Amniotic epithelial cell (primary cell): Measurements from ENCODE around the gene PSMA4.
"Not testable (repeated sequence)": the region's sequence is repeated elsewhere in the genome, so short reads cannot be mapped to it uniquely, and the experiment has no call there.

ENCODE experiments used
- DNase-seq: peaks from one replicate; pipeline ENCODE4 v3.0.0-alpha.2; 2010; ENCODE audit warnings: low read depth

Gene PSMA4

DNA sequence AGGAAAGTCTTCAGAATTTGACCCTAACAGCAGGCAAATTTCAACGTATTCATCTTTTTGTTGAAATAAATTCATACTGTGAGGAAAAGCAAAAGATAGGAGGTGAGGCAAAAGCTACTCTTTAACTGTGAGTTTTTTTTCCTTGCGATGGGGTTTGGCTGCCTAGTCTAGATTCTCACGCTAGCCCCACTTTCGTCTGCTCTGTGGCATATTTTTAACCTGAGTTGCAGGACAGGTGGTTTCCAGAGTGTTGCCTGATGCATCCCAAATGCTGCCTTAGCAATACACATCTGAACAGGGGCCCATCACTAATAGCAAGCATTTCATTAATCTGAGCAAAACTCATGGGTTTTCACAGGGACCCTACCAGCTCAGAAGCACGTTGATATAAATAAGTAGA lies 11.7 kb downstream of the PSMA4 start:
- no peak for DNase-seq

DNA sequence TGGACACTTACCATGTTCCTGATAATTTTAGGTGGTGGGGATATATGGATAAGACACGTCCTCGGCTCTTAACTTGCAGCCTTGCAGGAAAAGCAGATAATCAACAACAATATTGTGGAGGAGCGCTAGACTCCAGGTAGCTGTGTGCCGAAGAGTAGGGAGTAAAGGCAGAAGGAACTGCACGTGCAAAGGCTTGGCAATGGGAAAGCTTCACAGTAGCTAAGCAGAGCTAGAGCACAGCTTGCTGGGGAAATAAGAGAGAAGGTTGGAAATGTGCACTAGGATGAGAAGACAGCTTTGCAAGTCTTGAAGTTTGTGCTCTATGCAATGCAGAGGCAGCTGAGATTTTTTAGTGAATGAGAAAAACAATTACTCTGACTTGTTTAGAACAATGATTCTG lies 12.4 kb downstream of the PSMA4 start:
- no peak for DNase-seq

DNA sequence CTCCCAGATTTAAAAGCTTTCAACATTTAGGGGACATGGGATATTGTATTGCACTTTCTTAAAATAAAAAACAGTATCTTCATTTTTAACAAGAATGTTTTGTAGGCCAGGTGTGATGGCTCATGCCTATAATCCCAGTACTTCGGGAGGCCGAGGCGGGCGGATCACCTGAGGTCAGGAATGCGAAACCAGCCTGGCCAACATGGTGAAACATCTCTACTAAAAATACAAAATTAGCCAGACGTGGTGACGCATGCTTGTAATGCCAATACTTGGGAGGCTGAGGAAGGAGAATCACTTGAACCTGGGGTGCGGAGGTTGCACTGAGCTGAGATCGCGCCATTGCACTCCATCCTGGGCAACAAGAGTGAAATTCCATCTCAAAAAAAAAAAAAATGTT lies 20.0 kb downstream of the PSMA4 start:
- DNase-seq: not testable (repeated sequence)

DNA sequence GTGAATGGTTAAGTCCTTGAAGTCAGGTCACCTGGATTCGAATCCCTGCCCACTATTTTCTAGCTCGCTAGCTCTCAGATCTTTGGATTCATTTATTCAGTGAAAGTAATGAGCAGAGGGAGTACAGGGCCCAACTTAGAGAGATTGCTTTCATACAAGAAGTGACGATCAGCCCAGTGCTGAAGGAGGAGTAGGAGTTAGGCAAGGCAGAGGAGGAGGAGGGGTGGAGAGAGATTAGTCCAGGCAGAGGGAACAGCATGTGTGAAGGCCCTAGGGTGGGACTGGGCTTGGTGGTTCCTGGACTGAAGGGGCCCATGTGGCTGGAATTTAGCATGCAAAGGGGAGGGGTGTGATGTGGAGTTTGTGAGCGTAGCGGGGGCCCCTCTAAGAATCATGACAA lies 21.2 kb downstream of the PSMA4 start:
- DNase-seq: no peak

DNA sequence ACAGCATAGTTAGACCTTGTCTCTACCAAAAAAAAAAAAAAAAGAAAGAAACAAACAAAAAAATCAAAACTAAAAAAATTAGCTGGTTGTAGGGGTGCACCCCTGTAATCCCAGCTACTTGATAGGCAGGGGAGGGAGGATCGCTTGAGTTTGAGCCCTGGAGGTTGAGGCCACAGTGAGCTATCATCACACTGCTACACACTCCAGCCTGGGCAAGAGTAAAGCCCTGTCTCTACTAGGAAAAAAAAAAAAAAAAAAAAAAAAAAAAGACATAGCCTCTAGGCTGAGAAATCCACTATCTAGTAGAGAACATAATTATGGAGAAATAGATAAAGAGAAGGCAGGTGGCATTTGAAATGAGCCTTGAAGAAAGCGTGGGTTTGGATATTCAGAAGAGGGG lies 22.8 kb downstream of the PSMA4 start:
- no peak for DNase-seq

DNA sequence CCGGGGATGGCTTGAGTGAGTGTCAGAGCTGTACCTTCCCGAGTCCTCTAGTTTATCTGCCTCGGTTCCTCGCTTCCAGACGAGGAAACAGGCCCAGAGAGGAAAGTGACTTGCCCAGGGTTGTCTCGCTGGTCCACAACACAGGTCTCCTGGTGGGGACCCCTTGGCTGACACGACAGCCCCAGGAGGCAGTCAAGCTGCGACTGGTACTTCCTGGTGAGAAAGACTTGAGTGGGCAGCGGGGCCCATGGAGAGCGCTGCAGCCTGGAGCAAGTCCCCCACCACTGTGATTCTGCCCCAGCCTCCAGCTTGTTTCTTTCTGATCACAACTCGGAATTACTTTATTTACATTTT lies 24.5 kb downstream of the PSMA4 start:
- no peak for DNase-seq

DNA sequence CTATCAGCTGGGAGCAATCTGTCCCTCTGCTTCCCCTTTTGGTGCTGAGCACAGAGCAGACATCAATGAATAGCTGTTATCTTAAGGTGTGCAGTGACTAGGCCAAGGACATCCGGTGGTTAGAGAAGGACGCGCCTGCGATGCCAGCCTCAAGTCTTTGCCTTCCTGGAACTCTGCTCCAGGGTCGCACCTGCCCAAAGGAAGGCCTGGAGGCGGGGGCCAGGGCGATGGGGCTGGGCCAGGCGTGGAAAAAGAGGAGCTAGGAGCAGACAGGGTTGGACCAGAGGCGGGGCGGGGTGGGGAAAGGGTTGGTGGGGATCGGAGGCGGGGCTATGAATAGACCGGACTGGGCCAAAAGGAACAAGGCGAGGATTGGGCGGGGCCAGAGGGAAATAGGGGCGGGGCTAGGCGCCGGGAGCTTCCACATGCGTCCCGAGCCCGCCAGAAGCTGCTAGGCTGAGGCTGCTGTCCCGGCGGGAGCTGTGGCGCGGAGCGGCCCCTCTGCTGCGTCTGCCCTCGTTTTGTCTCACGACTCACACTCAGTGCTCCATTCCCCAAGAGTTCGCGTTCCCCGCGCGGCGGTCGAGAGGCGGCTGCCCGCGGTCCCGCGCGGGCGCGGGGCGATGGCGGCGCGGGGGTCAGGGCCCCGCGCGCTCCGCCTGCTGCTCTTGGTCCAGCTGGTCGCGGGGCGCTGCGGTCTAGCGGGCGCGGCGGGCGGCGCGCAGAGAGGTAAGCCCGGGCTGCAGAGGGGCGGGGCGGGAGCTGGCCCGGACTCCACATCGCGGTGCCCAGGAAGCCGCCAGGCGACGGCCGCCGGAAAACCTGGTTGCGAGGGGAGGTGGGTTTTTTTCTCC lies 25.1 kb downstream of the PSMA4 start, which contains the start of gene CHRNA5:
Gene CHRNA5 (plus strand): TSS at position 424 of the 854 bp plus-strand sequence. CDS start 200 bp downstream, at position 624.
- peak; percentile 69 for DNase-seq

DNA sequence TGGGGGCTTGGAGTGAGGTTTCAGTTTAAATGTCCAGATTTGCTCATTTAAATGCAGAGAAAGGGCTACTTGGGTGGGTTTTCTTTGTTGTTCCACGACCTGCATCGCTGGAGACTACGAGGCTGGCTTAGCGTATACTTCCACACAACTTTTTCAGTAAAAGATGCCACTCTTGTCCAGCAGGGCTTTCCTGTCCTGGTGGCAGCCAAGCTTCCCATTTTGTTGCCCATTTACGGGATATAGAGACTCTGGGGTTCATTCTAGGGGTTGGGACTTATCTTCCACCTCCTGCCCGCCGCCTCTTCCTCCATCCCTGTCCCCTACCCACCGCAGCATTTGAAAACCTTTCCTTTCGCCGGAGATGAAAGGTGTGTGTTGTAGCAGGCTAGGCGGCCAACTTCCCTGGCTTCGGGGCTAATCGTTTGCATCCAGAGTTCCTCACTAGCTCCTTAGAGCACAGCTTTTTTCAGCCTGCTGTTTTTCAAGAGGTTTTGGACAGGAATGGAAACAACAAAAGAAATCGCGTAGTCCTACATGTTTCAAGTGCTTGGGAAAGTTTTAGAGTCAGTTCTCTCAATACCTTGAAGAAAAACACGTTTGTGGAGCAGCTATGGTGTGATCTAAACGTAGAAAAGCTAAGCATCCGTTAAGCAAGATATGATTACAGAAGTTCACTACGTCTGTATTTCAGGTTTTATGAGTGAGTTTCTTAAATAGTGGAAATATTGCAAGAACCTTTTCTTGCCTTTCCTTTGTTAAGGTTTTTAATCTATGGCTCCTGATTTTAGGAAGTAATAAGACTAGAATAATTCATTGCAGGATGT lies 25.9 kb downstream of the PSMA4 start:
- DNase-seq: peak; percentile 13

DNA sequence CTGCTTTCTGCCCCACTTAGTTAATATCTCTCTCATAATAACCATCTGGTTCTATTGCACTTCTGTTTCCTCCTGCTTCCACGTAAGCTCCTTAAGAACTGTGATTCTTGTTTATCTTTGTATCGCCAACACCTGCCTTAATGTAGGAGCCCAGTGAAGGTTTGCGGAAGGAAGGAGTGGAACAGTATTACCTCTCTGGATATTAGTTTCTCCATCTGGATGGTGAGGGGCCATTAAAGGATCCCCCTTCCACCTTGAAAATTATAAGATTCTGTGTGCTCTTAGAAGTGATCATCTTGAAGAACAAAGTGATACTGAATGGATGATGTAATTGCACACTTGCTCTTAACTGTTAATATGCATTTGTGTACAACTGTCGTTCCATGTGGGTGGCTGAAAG lies 27.3 kb downstream of the PSMA4 start:
- no peak for DNase-seq

DNA sequence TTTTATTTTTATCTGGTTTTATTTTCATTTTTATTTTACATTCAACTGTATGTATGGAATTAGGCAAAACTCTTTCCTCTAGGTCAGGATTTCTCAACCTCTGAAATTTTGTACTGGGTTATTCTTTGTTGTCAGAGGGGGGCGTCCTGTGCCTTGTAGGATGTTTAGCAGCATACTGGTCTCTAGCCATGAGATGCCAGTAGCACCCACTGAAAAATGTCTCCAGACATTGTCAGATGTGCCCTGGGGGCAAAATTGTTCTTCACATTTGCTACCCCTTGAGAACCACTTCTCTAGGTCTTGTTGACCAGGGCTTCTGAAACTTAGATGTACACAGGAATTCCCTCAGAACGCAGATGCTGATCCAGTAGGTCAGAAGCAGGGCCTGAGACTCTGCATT lies 30.5 kb downstream of the PSMA4 start:
- DNase-seq: no peak

DNA sequence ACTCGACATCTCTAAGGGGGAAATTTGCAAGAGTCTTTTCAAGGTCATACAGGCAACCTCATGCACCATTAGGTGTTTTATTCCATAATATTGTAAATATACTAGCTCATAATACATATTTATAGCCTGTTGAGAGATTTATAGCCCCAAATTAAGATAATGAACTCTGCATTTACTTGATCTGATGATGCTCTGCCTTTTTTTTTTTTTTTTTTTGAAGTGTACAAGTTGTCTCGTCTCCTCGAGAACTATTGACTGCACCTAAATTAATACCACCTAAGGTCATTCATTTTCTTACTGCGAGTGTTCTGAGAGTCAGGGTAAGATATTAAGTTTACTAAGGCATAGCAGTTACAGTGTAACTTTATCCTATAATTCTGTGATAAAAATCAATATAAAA lies 31.1 kb downstream of the PSMA4 start:
- DNase-seq: no peak

DNA sequence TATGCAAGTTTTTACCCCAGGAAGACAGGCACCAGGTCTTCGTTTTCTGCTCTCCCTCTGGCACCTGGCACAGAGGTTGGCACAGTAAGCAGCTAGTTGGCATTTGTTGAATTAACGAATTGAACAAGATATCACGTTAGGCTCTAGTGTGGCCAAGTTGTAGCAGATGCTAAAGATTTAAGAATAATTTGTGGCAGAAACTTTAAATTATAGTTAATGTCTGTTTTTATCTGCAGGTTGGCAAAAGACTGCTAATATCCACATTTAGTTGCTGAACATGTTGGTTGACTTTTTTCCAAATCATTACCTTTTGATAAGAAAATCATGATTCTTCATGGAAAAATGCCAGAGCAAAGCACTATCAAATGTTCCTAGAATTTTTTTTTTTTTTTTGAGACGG lies 33.2 kb downstream of the PSMA4 start:
- no peak for DNase-seq

DNA sequence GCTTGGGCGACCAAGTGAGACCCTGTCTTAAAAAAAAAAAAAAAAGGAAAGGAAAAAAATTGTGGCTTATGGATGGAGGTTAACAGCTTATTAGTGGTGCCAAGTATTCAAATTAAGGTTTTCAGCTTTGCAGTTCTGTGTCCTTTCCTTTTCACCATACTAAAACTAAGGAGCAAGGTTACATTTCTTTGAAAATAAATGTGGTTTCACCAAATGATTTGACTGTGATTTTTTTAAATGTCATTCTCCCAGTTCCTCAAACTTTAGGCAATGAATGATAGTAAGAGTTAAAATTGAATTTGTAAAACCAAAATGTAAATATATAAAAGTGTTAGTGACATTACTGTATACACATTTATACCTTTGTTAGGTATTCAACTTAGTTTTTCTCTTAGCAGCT lies 34.7 kb downstream of the PSMA4 start:
- DNase-seq: no peak

DNA sequence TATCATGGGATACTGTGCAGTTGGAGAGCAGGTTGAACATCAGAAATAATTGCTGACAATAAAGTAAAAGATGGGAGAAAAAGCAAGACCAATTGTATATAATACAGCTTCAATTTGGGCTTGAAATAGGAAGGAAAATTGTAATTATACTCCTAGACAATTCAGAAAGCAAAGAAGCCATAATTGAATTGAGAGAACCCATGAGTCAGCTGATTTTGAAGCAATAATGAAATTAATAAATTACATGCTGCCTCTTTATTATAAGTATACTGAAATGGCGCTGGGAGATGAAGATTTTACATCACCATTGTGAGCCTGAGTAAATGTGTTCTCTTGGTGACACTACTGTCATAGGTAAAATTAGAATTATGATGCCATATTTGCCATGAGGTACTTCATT lies 57.3 kb downstream of the PSMA4 start:
- no peak for DNase-seq

DNA sequence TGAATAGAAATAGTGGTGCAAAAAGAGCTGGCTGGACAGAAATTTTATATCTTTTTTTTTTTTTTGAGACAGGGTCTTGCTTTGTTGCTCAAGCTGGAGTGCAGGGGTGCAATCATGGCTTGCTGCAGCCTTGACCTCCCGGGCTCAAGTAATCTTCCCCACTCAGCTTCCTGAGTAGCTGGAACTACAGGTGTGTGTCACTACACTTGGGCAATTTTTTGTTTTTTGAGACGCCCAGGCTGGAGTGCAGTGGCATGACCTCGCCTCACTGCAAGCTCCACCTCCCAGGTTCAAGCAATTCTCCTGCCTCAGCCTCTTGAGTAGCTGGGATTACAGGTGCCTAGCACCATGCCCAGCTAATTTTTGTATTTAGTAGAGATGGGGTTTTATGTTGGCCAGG lies 58.1 kb downstream of the PSMA4 start:
- no peak for DNase-seq

DNA sequence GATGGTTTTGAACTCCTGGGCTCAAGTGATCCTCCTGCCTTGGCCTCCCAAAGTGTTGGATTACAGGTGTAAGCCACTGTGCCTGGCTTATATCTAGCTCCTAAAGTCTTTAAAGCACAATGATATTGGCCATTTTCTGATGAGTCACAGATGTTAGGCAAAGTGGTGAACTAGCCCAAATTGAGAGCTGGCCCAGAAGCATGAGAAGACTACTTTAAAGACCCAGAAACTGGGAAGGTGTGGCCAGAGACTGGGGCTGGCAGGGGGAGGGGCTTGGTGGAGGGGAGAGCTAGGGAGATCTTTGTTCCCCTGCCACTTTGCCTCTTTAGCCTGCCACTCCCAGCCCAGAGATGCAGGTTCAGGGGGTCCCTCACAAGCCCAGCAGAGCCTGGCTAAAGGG lies 58.9 kb downstream of the PSMA4 start:
- no peak for DNase-seq
